Subcutaneous adipose tissue (tissue), 4 donors: ENCODE data around the gene LRRC7. TPM values are rescaled to one million over a fixed set of nuclear protein-coding genes. Genes with fewer than 3 reads are reported as not detected.

Source experiments
- total RNA-seq, 4 donors: library from RNA; depleted of rRNA; stranded (reverse); fragments of >200 nt; gene quantifications; one replicate each; pipeline ENCODE4 v1.1.0, GENCODE V29; 2016
- TF ChIP-seq, protein P1 (sequence below): fragments of 450-650 bp; IDR thresholded peaks from one replicate; pipeline ENCODE4 v1.5.1; 2016; ENCODE audit warnings: low read depth, mild to moderate bottlenecking, control low read depth, antibody characterized with exemption, moderate library complexity

The LRRC7 gene
- total RNA-seq, 4 donors from 2014 or later: not detected

DNA sequence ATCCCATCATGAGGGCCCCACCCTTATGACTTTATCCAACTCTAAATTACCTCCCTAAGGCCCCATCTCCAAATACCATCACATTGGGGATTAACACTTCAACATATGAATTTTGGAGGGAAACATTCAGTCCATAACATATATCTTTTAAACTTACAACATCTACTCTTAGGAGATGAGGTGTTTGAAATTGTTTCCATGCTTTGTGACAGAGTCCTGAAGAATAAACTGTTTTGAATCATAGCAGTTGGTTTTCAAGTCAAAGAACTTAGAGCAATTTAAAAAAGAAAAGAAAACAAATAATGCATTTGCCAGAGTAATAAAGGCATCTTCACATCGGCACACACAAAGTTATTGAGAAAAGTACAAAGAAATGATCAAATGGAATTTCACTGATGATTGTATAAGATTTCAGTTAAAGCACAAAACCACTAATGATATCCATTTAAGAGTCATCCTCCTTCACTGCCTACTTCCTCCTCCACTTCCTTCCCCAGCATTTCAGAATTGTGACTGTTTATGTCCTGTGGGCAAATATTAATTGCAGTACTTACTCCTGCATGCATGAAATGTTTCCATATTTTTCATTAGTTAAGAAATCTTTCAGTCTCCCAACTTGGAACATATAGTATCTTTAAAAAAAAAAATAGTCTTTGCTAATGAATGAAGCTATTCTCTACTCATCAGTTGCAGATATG is 435.6 kb downstream of the LRRC7 start:
- TF ChIP-seq, protein P1, sequence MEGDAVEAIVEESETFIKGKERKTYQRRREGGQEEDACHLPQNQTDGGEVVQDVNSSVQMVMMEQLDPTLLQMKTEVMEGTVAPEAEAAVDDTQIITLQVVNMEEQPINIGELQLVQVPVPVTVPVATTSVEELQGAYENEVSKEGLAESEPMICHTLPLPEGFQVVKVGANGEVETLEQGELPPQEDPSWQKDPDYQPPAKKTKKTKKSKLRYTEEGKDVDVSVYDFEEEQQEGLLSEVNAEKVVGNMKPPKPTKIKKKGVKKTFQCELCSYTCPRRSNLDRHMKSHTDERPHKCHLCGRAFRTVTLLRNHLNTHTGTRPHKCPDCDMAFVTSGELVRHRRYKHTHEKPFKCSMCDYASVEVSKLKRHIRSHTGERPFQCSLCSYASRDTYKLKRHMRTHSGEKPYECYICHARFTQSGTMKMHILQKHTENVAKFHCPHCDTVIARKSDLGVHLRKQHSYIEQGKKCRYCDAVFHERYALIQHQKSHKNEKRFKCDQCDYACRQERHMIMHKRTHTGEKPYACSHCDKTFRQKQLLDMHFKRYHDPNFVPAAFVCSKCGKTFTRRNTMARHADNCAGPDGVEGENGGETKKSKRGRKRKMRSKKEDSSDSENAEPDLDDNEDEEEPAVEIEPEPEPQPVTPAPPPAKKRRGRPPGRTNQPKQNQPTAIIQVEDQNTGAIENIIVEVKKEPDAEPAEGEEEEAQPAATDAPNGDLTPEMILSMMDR: no peak

DNA sequence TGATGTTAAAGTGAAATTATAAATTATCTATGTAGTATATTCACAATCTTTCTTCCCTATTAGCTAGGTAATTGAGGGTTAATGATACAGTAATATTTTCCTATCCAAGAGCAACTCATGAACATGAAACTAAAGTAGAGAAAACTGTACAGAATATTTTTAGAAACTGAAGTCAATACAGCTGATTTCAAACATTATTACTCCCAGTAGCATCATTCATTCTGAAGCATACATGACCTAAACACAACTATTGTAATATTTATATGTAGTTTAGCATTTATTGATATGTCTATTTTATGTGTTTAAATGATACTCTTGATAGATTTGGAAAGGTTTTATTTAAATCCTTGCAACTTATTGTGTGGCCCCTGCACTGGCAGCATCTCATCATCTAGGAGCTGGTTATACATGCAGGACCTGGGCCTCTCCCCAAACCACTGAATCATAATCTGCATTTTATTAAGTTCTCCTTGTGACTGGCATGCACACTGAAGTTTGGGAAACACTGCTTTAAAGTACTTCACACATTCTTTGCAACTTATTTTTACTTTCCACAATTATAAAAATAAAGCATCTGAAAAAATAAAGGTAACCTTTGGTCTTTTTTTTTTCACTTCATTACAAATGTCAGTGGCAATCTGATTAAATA is 437.8 kb downstream of the LRRC7 start:
- TF ChIP-seq, protein P1: no peak

DNA sequence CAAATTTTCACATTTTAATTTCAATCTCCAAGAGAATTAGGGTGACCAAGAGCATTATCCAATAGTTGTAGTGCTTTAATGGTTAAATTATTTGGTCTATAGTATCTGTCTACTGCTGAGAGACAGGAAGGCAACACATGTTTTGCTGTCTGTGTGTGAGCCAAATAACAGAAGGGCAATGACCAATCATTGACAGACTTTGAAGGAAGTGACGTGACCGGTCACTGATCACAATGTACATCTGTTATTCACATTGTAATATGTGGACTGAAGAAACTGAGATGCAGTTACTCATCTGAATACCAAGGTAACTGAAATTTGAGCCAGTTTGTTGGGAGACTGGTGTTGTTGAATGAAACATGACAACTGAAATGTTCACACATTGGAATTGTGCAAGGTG is 440.9 kb downstream of the LRRC7 start:
- TF ChIP-seq, protein P1: no peak

DNA sequence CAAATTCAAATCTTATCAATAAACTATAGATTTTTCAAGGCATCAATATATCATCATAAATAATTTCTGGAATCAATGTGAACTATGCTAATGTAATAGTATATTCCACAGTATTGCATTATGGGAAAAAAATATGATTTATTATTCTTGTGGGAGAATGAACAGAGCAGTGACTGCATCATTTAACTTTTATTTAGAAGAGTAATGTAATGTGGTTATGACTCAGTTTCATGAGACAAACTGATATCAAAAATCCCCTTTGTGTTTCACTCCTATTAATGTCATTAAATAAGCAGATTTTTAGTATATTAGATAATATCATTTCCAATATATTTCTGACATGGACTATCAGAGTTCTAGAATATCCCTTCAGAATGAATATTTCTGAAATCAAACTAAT is 450.0 kb downstream of the LRRC7 start:
- TF ChIP-seq, protein P1: no peak

DNA sequence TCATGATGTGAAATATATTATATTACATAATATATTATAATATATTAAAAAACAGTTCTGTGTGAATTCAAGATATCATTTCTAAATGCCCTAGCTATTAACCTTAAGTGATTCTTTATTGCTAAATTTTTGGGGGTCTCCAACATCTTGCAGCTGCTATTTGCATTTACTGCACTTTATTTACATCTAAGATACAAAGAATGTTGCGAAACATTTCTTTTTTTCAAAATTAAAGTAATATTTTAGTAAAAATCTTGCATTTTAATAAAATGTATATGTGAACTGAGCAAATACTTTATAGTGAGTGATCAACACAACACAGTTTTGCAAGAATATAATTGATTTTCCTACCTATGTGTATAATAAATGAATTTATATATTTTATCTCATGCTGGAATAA is 456.6 kb downstream of the LRRC7 start:
- TF ChIP-seq, protein P1: no peak

DNA sequence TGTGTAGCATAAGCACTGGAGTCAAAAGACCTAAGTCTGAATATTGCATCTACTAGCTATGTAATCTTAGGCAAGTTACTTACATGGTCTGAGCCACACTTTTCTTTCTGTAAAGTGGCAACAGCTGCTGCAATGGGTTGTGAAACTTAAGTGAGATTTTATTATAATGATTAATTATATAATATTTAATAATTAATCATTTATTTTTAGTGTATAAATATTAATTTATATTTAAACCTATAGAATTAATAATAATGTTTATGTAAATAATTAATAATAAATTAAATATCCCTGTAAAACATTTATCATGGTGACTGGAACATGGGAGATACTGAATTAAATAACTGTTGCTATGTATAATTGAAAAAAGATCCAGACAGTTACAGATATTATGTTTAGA is 457.3 kb downstream of the LRRC7 start:
- TF ChIP-seq, protein P1: no peak

DNA sequence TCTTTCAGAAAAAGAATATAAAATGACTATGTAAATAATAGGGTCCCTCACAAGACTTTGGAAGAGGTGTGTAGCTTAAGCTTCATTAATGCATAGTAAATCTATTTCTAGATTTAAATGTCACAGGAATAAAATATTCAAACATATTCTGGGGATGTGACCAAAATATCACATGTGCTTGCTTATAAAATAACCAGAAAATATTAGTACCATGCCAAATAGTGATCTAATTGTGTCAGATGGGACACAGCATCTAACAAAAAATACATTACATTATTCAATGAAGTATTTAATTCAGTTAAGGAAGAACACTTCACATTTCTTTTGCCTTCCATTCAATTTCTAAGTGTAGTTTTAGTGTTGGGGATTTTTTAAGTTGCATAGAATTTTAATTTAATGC is 458.1 kb downstream of the LRRC7 start:
- TF ChIP-seq, protein P1: no peak
